GM19238 (cell line): ENCODE measurements around the gene WBP2NL.
"Not testable (repeated sequence)": the region's sequence is repeated elsewhere in the genome, so short reads cannot be mapped to it uniquely, and the experiment has no call there.

Source experiments
- DNase-seq: peaks from one replicate; pipeline ENCODE4 v3.0.0; 2011; ENCODE audit warnings: low spot score; ENCODE audit not compliant: insufficient read length

Gene WBP2NL

GRCh38 chr22:42071508-42071907 is 72.9 kb downstream of the WBP2NL start:
- DNase-seq: not testable (repeated sequence)

- no peak for DNase-seq
Measured at GRCh38 chr22:42072606-42073330, 74.2 kb downstream of the WBP2NL start.

GRCh38 chr22:42073621-42074041 is 75.0 kb downstream of the WBP2NL start:
- DNase-seq: no peak

- DNase-seq: no peak
Measured at GRCh38 chr22:42074132-42074811, 75.7 kb downstream of the WBP2NL start, which contains the start of gene PHETA2. PHETA2 (plus strand) TSS chr22:42074248; CDS start chr22:42077294, 3,046 bp downstream.

- DNase-seq: no peak
Measured at GRCh38 chr22:42074846-42075676, 76.5 kb downstream of the WBP2NL start.

GRCh38 chr22:42076764-42077485 is 78.3 kb downstream of the WBP2NL start:
- no peak for DNase-seq

GRCh38 chr22:42077486-42078125 is 79.0 kb downstream of the WBP2NL start:
- DNase-seq: no peak
